HG03469 (cell line): Measurements from ENCODE around the gene PTPRN2.

Source experiments
- ATAC-seq: cut with Tn5 transposase; IDR thresholded peaks from one replicate; pipeline ENCODE4 v1.9.1; 2021; ENCODE audit warnings: mild to moderate bottlenecking, moderate library complexity, moderate number of reproducible peaks; ENCODE audit not compliant: unreplicated experiment

Gene PTPRN2

GRCh38 chr7:157690833-157691585 is 896.6 kb downstream of the PTPRN2 start:
- ATAC-seq = no peak

GRCh38 chr7:157690058-157690832 is 897.4 kb downstream of the PTPRN2 start:
- ATAC-seq = no peak

- no peak for ATAC-seq
Measured at GRCh38 chr7:157689269-157690057, 898.2 kb downstream of the PTPRN2 start.

GRCh38 chr7:157688533-157689268 is 898.9 kb downstream of the PTPRN2 start:
- ATAC-seq = no peak

GRCh38 chr7:157687845-157688532 is 899.6 kb downstream of the PTPRN2 start:
- no peak for ATAC-seq

GRCh38 chr7:157687158-157687557 is 900.5 kb downstream of the PTPRN2 start:
- no peak for ATAC-seq

GRCh38 chr7:157686285-157686894 is 901.2 kb downstream of the PTPRN2 start:
- no peak for ATAC-seq

GRCh38 chr7:157685430-157686284 is 902.0 kb downstream of the PTPRN2 start:
- ATAC-seq = no peak

- ATAC-seq = no peak
Measured at GRCh38 chr7:157684909-157685429, 902.7 kb downstream of the PTPRN2 start.

GRCh38 chr7:157684157-157684908 is 903.3 kb downstream of the PTPRN2 start:
- no peak for ATAC-seq

GRCh38 chr7:157683747-157684156 is 903.9 kb downstream of the PTPRN2 start:
- no peak for ATAC-seq

GRCh38 chr7:157682946-157683746 is 904.5 kb downstream of the PTPRN2 start:
- ATAC-seq = no peak

GRCh38 chr7:157682064-157682945 is 905.3 kb downstream of the PTPRN2 start:
- ATAC-seq = no peak

- no peak for ATAC-seq
Measured at GRCh38 chr7:157679607-157680006, 908.0 kb downstream of the PTPRN2 start.

- no peak for ATAC-seq
Measured at GRCh38 chr7:157678501-157678900, 909.1 kb downstream of the PTPRN2 start.
